NCI-H345 treated with DMSO at 0.1 percent for 48 hours (cell line): ENCODE measurements around the gene TRMT2A.

ENCODE experiments used
- DNase-seq: peaks from one replicate; lab custom pipeline; 2025; ENCODE audit not compliant: unreplicated experiment; lab: John Stamatoyannopoulos, UW

TRMT2A gene

GRCh38 chr22:20149257-20150250 lies 32.5 kb upstream of the TRMT2A start:
- no peak for DNase-seq

DNA sequence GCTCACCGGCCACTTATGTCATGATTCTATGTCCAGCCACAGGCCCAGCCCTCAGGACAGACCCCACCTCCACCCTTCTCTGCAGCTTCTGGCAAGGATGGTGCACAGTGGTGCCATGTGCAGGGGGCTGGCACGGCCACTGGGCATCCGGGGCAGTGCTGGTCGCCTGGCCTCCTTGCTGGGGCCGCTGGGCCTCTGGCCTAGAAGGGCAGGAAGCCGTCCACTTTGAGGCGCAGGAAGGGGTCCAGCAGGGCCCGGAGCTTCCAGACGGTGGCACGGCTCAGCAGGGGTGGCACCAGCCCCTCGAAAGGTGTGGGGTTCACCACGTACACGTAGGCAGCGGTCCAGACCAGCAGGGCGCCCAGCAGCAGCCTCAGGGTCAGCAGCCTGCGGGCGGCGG lies 31.4 kb upstream of the TRMT2A start:
- no peak for DNase-seq

- no peak for DNase-seq
Observed at GRCh38 chr22:20147237-20147988, 30.4 kb upstream of the TRMT2A start.

DNA sequence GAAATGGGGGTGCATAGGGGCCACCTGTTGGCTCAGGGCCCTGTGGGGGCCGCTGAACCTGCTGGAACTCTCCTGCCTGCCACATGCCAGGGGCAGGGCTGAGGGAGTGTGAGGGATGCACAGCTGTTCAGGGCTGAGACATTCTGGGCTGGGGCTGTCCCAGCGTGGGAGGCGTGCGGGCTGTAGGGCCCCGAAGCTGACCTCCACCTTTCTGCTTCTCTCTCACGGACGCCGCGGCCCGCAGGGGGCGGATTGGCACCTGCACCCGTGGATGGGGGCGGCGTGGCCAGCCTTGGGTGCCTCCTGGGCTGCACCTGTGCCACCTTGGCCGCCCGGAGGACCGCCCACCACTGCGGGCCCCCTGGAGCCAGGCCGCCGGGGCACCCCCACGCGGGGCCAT lies 29.8 kb upstream of the TRMT2A start:
- DNase-seq, result no peak

- DNase-seq, result no peak
Observed at GRCh38 chr22:20145832-20146223, 28.8 kb upstream of the TRMT2A start.

- no peak for DNase-seq
Observed at GRCh38 chr22:20145206-20145831, 28.3 kb upstream of the TRMT2A start.

DNA sequence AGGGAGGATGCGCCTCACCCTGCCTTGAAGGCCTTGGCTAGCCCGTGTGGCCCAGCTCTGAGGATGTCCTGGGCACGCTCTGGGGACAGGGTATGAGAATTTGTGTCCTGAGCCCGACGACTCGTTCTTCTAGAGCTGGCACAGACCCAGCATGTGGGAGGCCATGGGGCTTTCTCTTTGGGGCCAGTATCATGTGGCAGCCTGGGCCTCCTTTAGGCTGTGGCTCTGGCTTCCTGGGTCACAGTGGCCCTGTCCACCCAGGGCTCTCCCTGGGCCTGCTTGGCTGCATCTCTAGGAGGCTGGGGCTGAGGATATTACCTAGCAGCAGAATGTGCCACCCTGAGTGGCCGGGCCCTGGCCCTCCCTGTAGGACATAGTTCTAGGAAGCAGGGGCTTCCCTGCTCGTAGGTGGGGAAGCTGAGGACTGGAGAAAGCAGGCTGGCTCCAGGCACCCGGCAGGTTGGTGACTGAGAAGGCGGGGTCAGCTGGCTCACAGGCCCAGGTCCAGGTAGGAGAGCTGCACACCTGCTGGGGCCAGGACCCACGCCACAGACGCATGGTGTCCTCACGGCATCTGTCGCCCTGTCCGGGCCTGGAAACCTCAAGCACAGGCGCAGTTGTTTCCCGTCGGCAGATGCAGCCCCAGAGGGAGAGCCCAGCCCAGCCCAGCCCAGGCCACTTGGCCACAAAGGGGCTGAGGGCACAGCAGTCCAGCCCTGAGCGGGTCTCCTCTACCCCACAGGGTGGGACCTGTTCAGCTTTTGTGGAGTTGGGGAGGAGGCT lies 27.0 kb upstream of the TRMT2A start:
- DNase-seq, result no peak

DNA sequence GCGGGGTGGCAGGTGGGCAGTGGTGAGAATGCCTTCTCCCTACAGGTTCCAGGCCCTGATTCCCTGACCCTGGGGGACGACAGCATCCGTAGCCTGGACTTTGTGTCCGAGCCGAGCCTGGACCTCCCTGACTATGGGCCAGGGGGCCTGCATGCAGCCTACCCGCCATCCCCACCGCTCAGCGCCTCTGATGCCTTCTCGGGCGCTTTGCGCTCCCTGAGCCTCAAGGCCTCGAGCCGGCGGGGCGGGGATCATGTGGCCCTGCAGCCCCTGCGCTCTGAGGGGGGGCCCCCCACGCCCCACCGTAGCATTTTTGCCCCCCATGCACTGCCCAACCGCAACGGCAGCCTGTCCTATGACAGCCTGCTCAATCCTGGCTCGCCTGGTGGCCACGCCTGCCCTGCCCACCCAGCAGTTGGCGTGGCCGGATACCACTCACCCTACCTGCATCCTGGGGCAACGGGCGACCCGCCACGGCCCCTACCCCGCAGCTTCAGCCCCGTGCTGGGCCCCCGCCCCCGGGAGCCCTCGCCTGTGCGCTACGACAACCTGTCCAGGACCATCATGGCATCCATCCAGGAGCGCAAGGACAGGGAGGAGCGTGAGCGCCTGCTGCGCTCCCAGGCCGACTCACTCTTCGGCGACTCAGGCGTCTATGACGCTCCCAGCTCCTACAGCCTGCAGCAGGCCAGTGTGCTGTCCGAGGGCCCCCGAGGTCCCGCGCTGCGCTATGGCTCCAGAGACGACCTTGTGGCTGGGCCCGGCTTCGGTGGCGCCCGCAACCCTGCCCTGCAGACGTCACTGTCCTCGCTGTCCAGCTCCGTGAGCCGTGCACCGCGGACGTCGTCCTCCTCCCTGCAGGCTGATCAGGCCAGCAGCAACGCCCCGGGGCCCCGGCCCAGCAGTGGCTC lies 25.9 kb upstream of the TRMT2A start:
- DNase-seq, result no peak

- DNase-seq, result no peak
Observed at GRCh38 chr22:20141186-20142077, 24.4 kb upstream of the TRMT2A start.

GRCh38 chr22:20140521-20140964 lies 23.5 kb upstream of the TRMT2A start:
- DNase-seq, result no peak

GRCh38 chr22:20140107-20140445 lies 23.1 kb upstream of the TRMT2A start:
- DNase-seq, result no peak

DNA sequence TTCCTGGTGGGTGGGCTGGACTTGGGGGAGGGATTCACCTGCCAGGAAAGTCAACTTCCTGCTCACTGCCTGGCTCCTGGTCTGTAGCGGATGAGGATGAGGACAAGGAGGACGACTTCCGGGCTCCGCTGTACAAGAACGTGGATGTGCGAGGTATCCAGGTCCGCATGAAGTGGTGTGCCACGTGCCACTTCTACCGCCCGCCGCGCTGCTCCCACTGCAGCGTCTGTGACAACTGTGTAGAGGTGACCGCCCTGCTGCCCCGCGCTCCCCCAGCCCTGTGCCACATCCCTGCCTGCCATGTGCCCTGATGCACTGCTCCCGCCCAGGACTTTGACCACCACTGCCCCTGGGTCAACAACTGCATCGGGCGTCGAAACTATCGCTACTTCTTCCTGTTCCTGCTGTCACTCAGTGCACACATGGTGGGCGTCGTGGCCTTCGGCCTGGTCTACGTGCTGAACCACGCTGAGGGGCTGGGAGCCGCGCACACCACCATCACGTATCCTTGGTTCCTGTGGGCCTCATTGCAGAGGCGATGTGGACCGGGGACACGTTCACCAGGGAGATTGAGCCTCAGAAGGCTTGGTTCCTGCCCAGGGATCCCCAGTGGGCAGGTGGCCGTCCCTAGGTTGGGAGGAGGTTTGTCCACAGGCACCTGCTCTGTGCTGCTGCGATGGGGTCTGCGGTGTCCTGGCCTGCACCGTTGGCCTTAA lies 22.5 kb upstream of the TRMT2A start:
- peak; percentile 8 for DNase-seq

GRCh38 chr22:20138868-20139267 lies 21.8 kb upstream of the TRMT2A start:
- no peak for DNase-seq

- no peak for DNase-seq
Observed at GRCh38 chr22:20138417-20138738, 21.4 kb upstream of the TRMT2A start.

GRCh38 chr22:20137671-20138416 lies 20.8 kb upstream of the TRMT2A start:
- no peak for DNase-seq

DNA sequence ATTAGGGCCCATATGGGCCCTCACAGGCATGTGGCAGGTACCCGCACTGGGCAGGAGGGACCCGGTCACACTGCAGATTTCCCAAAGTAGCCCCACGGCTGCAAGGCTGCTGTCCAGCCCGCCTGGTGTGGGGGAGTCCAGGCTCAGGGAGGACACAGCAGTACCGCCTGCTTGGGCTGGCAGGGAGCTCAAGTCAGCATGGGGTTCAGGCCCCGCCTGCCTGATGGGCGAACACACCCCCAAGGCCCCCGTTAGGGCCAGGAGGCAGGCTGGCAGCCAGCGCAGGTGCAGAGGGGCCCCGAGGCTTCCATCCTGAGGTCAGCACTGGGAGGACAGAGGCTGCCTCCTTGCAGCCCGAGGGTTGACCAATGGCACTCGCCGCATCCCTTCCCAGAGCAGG lies 20.1 kb upstream of the TRMT2A start:
- no peak for DNase-seq

DNA sequence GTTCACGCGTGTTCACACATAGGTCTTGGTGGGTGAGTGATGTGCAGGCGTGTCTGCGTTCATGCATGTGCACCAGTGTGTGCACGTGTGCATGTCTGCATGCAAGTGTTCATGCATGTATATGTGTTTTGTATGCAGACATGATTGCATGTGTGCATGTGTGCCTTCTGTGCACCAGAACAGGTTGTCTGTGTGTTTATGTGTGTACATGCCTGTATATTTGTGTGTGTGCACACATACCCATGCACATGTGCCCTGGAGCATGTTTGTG lies 19.5 kb upstream of the TRMT2A start:
- no peak for DNase-seq
